Left renal pelvis (tissue), 4 donors: ENCODE results near the gene MIGA1. TPM values are rescaled to one million over a fixed set of nuclear protein-coding genes. Genes with fewer than 3 reads are reported as not detected.
"Not testable (repeated sequence)": the region's sequence is repeated elsewhere in the genome, so short reads cannot be mapped to it uniquely, and the experiment has no call there.

Experiments
- DNase-seq, 4 donors: peaks; one replicate each; pipeline ENCODE4 v3.0.0-alpha.2; 2013; ENCODE audit warnings: low read depth in 4 of 4, low spot score in 3 of 4
- polyA plus RNA-seq, 4 donors: library from polyadenylated mRNA; unstranded; fragments of 120-200 nt; gene quantifications; one replicate each; pipeline ENCODE4 v1.2.1, GENCODE V29; 2013; ENCODE audit not compliant: insufficient read length in 4 of 4

The MIGA1 gene
- polyA plus RNA-seq, 4 donors, result 20.5 to 22.1 (median 20.6) TPM

DNA sequence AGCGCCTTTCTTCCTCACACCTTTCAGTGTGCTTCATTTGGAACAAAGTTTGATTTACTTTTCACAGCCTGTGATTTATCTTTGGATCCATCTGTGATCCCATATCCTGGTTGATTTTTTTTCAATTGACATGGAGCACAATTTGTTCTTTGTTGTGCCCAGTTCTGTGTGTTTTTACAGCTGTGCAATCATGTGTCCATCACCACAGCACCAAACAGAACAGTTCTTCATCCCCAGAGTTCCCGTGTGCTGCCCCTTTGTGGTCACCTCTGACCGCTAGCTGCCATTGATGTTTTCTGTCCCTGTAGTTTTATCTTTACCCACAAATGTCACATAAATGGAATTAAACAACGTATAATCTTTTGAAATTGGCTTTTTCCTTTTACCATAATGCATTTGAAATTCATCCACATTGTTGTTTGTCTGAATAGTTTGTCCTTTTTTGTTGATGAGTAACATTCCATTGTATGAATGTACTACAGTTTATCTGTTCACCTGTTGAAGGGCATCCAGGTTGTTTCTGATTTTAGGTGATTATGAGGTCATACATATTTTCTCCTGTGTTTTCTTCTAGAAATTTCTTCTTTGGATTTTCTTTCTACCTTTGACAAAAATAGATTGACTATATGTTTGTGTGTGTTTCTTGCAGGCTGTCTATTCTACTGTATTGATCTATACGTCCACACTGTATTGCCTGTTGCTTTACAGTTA is 17.4 kb downstream of the MIGA1 start:
- no peak for DNase-seq

- DNase-seq, result no peak
Measured at GRCh38 chr1:77797991-77798390, 18.5 kb downstream of the MIGA1 start.

DNA sequence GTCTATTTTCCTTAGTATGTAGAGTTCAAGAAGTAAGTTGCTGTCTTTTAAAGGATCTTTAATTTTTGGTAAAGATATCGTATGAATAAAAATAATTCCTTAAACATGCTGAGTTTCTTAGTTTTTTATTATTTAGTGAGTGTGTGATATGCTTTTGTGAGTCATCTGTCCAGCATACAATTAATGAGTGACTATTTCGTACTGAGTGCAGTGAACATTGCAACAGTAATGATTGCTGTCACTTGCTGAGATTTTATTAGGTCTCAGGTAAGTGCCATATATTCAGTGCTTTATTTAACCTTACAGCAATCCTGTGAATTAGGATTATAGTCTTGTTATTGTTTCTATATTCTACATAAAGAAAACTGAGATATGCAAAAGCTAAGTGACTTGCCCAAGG is 22.6 kb downstream of the MIGA1 start:
- DNase-seq, result no peak

DNA sequence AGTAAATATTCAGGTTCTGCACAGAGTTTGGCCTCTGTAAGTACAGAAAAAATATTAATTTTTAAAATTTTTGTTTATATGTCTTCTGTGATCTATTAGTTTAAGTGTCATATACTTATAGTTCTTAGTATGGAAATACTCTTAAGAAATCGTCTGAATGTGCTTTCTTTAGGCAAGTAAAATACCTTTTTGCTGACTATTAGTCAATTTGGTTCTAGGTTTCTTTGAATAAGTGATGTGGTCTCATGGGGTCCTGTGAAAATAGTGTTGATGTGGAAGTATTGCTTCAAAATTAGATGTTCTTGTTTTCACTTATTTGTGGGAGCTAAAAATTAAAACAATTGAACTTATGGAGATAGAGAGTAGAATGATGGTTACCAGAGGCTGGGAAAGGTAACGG is 23.9 kb downstream of the MIGA1 start:
- no peak for DNase-seq

- not testable (repeated sequence) for DNase-seq
Measured at GRCh38 chr1:77809787-77810462, 30.5 kb downstream of the MIGA1 start.

GRCh38 chr1:77811589-77811988 is 32.1 kb downstream of the MIGA1 start:
- DNase-seq, result not testable (repeated sequence)

GRCh38 chr1:77817368-77818209 is 38.1 kb downstream of the MIGA1 start:
- DNase-seq, result no peak

- DNase-seq, result no peak
Measured at GRCh38 chr1:77820121-77820520, 40.7 kb downstream of the MIGA1 start.

DNA sequence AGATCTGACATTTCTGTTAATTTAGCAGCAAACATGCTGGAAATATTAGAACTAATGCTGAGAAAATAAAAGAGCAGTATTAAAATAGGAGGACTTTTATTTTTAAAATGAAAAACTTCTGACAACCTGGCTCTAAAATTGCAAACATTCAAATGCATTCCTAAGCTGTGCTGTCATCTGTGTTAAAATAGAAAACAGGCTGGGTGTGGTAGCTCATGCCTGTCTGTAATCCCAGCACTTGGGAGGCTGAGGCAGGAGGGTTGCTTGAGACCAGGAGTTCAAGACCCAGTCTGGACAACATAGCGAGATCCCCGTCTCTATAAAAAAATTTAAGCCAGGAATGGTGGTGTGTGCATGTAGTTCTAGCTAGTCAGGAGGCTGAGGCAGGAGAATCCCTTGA is 44.6 kb downstream of the MIGA1 start:
- no peak for DNase-seq

DNA sequence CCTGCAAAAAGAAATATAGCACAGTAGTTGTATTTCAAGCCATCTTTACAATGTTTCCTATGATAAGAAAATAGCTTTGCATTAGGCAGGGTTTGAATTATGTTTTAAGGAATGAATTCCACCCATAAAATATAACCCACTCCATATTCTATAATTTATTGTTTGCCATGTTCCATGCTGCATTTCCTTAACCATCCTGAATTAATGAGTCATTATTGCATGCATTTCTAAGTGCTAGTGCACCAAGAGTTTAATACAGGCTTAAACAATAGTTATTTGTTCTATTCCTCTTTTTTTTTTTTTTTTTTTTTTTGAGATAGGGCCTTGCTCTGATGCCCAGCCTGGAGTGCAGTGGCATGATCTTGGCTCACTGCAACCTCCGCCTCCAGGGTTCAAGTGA is 45.2 kb downstream of the MIGA1 start:
- DNase-seq, result no peak

DNA sequence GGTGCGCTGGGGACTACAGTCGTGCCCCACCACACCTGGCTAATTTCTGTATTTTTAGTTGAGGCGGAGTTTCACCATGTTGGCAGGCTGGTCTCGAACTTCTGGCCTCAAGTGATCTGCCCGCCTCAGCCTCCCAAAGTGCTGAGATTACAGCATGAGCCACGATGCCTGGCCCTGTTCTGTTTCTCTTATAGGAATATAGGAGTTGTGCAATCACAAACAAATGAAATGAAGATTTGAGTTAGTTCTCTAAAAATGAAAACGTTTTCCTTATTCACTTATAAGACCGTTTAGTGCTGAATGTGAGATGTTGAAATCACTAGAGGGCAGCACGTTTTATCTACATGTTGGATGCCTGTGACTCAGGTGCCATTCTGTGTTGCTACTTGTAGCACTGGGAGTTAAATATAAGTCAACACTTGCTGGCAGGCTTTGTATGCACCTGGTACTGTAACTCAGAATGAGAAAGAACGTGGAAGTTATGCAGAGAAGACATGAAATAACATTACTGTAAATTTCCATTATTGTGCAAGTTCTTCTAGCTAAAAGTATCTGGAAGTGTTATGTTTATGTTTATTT is 45.8 kb downstream of the MIGA1 start:
- no peak for DNase-seq

DNA sequence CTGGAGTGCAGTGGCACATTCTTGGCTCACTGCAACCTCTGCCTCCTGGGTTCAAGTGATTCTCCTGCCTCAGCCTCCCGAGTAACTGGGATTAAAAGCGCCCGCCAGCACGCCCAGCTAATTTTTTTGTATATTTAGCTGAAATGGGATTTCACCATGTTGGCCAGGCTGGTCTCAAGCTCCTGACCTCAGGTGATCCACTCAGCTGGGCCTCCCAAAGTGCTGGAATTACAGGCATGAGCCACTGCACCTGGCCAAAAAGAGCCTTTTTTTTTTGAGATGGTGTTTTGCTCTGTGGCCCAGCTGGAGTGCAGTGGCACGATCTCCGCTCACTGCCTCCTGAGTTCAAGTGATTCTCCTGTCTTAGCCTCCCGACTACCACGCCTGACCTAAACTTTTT is 47.4 kb downstream of the MIGA1 start:
- not testable (repeated sequence) for DNase-seq

- no peak for DNase-seq
Measured at GRCh38 chr1:77828098-77828497, 48.6 kb downstream of the MIGA1 start.

DNA sequence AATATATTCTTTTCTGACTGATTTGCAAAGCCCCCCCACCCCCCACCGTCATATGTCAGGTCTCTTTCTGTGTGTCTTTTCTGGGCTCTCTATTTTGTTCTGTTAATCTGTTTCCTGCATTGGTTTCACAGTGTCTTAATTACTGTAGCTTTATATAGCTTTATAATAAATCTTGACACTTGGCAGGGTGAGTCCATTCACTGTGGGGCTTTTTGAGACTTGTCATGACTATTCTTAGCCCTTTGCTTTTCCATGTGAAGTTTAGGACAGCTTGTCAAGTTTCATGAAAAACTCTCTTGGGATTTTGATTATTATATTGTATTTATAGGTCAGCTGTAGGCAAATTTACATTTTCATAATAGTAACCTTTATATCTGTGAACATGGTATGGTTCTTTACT is 50.4 kb downstream of the MIGA1 start:
- no peak for DNase-seq

DNA sequence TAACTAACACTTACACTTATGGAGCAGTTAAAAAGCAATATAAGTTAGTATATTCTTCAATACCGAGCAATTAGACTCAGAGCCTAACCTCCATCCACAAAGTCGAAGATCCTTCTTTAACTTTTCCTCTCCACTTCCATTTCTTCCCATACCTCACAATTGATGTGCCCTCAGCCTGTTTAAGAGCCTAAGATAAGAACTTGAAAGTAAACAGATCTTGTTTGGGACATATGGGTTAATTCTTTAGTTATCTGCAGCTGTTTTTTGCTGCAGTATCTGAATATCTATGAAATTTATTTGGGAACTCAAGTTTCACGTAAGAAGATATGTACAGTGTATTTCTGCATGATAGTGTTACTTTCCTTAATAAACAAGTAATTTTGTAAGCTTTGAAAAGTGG is 51.5 kb downstream of the MIGA1 start:
- no peak for DNase-seq

DNA sequence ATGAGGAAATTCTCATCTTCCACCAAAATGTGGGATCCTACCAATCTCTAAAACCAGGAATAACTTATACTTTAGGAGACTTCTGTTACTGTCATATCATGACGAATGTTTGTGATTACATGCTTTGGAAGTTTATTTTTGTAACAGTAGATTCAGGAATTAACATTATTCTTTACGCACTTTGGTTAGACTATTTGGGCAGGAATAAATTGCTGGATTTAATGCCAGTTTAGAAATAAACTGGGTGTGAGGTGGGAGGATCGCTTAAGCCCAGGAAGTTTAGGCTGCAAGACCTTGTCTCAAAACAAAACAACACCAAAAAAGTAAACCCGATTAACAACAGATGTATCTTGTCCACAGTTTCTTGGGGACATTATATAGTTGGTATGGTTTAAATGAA is 52.1 kb downstream of the MIGA1 start:
- DNase-seq, result no peak

DNA sequence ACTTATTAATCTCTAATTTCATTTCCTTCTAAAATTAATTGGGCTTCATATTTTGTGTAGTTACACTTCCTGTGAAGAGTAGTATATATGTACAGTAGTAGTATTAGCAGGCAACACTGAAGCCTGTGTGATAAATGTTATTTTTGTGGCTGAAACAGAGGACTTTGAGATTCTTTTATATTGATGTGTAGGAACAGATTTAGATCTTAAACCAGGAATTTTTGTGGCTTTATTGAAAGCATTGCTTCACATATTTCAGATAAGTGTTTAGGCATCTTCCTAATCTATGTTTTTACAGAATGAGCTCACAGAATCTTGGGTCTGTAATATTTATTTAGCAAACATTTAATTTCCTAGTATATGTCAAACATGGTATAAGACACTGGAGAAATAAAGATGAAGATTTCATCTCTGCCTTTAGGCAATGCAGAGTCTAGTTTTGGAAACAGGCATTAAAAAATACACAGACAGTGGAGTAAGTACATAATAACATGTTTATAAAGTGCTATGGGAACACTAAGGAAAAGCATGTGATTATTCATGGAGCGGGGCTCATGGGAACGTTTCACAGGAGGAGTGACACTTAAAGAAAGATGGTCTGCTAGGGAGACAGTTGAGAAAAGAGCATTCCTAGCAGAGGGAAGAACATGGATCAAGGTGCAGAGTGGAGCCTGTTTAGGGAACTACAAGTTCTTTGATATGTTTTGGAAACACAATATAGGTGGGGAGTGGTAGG is 52.7 kb downstream of the MIGA1 start:
- no peak for DNase-seq

GRCh38 chr1:77832901-77833300 is 53.5 kb downstream of the MIGA1 start:
- no peak for DNase-seq

DNA sequence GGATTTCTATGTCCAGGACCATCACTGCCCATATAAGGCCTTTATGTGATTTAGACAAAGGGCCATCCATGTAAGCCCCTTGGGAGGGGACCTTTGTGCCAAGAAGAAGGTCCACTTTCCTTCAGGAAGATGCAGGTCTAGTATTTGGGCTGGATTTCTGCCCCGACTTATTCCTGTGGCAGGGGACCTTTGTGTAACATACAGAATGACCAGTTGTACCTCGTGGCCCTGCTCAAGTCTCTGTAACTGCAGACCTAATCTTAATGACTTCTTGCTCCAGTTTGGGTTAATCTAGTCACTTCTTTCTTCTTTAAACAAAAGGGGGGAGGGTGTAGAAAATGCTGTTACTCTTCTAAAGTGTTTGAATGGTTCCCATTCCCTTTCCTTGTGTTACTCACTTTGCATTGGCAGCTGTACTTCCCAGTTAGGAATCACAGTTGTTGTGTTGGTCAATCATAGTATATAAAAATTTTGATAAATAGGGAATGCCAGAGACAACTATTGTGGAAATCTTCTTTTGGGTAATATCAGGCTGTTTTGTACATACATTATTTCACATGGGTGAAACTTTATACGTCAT is 54.2 kb downstream of the MIGA1 start:
- no peak for DNase-seq

GRCh38 chr1:77834771-77835334 is 55.4 kb downstream of the MIGA1 start:
- no peak for DNase-seq
